Stimulated activated CD8-positive, alpha-beta memory T cell treated with anti-CD3 and anti-CD28 coated beads, Interleukin-7, amount 100 ng/mL, for 48 hours (primary cell): ENCODE measurements around the gene ODAD3.

Source experiments
- DNase-seq, 2 donors: peaks; one replicate each; pipeline ENCODE4 v3.0.0-alpha.2; 2020; ENCODE audit warnings: low read depth in 1 of 2; ENCODE audit errors: extremely low read depth in 1 of 2

Gene ODAD3

GRCh38 chr19:11378319-11379189, 56.4 kb downstream of the ODAD3 start:
- no peak for DNase-seq

- no peak for DNase-seq
Observed at GRCh38 chr19:11377756-11378155, 57.2 kb downstream of the ODAD3 start.

GRCh38 chr19:11377237-11377636, 57.7 kb downstream of the ODAD3 start:
- no peak for DNase-seq

- peak in 1 of 2 donors; percentile 57 for DNase-seq
Observed at GRCh38 chr19:11375143-11375948, 59.6 kb downstream of the ODAD3 start.

GRCh38 chr19:11374433-11375142, 60.3 kb downstream of the ODAD3 start, which contains the start of gene SWSAP1:
Gene SWSAP1 (plus strand): TSS chr19:11374666. CDS start chr19:11374681, 15 bp downstream.
- DNase-seq: peak; percentile 92 to 96

GRCh38 chr19:11373885-11374432, 61.0 kb downstream of the ODAD3 start:
- DNase-seq: no peak

GRCh38 chr19:11373166-11373884, 61.6 kb downstream of the ODAD3 start:
- DNase-seq: no peak

- DNase-seq: no peak
Observed at GRCh38 chr19:11370744-11371143, 64.2 kb downstream of the ODAD3 start.
